Heart right ventricle (tissue), 16 donors: Measurements from ENCODE around the gene CAPN5. TPM values are rescaled to one million over a fixed set of nuclear protein-coding genes. Genes with fewer than 3 reads are reported as not detected.
A peak's percentile ranks its signal among the peaks of the same experiment; 100 is the strongest.

Experiments used
- ATAC-seq, 8 donors: fragments of 200-7000 bp; cut with Tn5 transposase; one replicate each; pipeline ENCODE4 v1.9.1; 2020; ENCODE audit warnings: mild to moderate bottlenecking in 8 of 8, moderate library complexity in 8 of 8, moderate number of reproducible peaks in 1 of 8
- DNase-seq, 2 donors: peaks; one replicate each; pipeline ENCODE4 v3.0.0-alpha.2; 2020
- H3K27ac ChIP-seq, 10 donors: fragments of 200-600 bp; sonication (generic) in 2 of 10; one replicate each; pipeline versions ENCODE4 v1.5.0 to v1.8.0; 2020 to 2022; ENCODE audit warnings: mild to moderate bottlenecking in 3 of 10
- H3K27me3 ChIP-seq, 7 donors: fragments of 200-600 bp; one replicate each; pipeline ENCODE4 v1.8.0; 2021 to 2022; ENCODE audit warnings: mild to moderate bottlenecking in 2 of 7
- H3K36me3 ChIP-seq, 9 donors: fragments of 200-600 bp; sonication (generic) in 1 of 9; one replicate each; pipeline versions ENCODE4 v1.5.0 to v1.8.0; 2020 to 2022; ENCODE audit warnings: mild to moderate bottlenecking in 2 of 9
- H3K4me1 ChIP-seq, 9 donors: fragments of 200-600 bp; sonication (generic) in 1 of 9; one replicate each; pipeline versions ENCODE4 v1.5.0 to v1.8.0; 2020 to 2022; ENCODE audit warnings: mild to moderate bottlenecking in 4 of 9
- H3K4me3 ChIP-seq, 10 donors: fragments of 200-600 bp; sonication (generic) in 2 of 10; one replicate each; pipeline versions ENCODE4 v1.5.0 to v1.8.0; 2020 to 2022; ENCODE audit warnings: mild to moderate bottlenecking in 7 of 10, moderate library complexity in 2 of 10
- H3K9me3 ChIP-seq, 11 donors: fragments of 200-600 bp in 10 of 11; sonication (generic) in 2 of 11; one replicate each; pipeline versions ENCODE4 v1.5.0 to v1.8.0; 2013 to 2022; ENCODE audit warnings: mild to moderate bottlenecking in 2 of 11, control low read depth in 1 of 11, moderate library complexity in 1 of 11
- CTCF ChIP-seq, 9 donors: fragments of 200-600 bp; sonication (generic) in 2 of 9; IDR thresholded peaks; one replicate each; pipeline versions ENCODE4 v1.5.0 to v1.8.0; 2021 to 2022; ENCODE audit warnings: antibody characterized with exemption in 9 of 9, mild to moderate bottlenecking in 5 of 9, moderate library complexity in 1 of 9
- WGBS, 2 donors: extraction: QIAGEN DNeasy Blood & Tissue Kit; methylation state at CpG; one replicate each; pipeline ENCODE4 v1.1.7; 2013; ENCODE audit warnings: inconsistent platforms in 1 of 2; 5-methylcytosine and 5-hydroxymethylcytosine counted together
- intact Hi-C, 10 donors: fragments of 100-400 bp; cut with DNase I; formaldehyde crosslinking; loops; one replicate each; pipeline versions ENCODE4 v1.11.1 to v1.14.2; 2022
- polyA plus RNA-seq, 2 donors: library from polyadenylated mRNA; stranded (reverse); fragments of 200-250 nt; gene quantifications; one replicate each; pipeline ENCODE4 v1.2.3, GENCODE V29; 2013
- total RNA-seq, 10 donors: library from RNA; stranded (reverse); fragmentation: NEBNext Ultra II Directional in 3 of 10; extraction: Animal tissue kit (Norgen Biotek cat#: 25700) in 3 of 10; gene quantifications; one replicate each; pipeline versions ENCODE4 v1.2.1 to v1.2.4, GENCODE V29; 2021 to 2023
- donor health status: Arrhythmogenic right ventricular cardiomyopathy.
- donor health status: ischemic (EF 13 %, LVEDD 7.1; RV severe dilation, severe dysfunction).
- donor health status: healthy with polysubstance abuse.
- donor health status: DM: no; HTN: yes; CAD: no.
- donor health status: DM: no; HTN: no; CAD: no.
- donor health status: ischemic (EF 25% LVEDD 6.9; RV normal size, moderate dysfunction).
- donor health status: ischemic (EF 25% LVEDD 5.7; RV mildly dilated, moderate dysfunction).
- donor health status: healthy.
- donor health status: DM: yes; HTN: yes; CAD: no.
- donor health status: Ischemic cardiomyopathy.
- donor health status: ischemic (EF 35%, LVEDD 5.7; RV mildly dilated, moderate dysfunction).
- donor health status: nonischemic (EF 11% LVEDD 7.7; RV severe dilation, severe dysfunction).
- donor health status: DM: yes; HTN: yes; CAD: no.
- donor health status: PGD.
- donor health status: ischemic (EF 29% LVEDD 5.4; RV normal size, mild dysfunction).
- donor health status: nonischemic (EF 23%, LVEDD 6.1; RV moderate dilation, normal function).

The CAPN5 gene
- total and polyA plus RNA-seq, 12 donors = 1.8 to 3.6 (median 2.6) TPM

- 44 to 49% methylated on average over 6 of the region's 6 CpGs for WGBS, 2 donors
- TF ChIP-seq CTCF (IDR thresholded peaks at IDR 0.05) = no peak
- Histone ChIP-seq H3K27me3 (peaks cover 0 to 9% (median 0%) of the 10 kb centered on the region in 7 donors), H3K27ac (no peak overlapping the region), H3K36me3 (peaks cover 0 to 28% (median 0%) of the 10 kb centered on the region in 9 donors), H3K4me3 (no peak overlapping the region), H3K9me3 (no peaks in the 10 kb centered on the region), H3K4me1 (peaks cover 0 to 24% (median 16%) of the 10 kb centered on the region in 9 donors)
- no peak for ATAC-seq
- no peak for DNase-seq
- intact Hi-C loops = loop anchor here (5.0 to 10.0 kb wide), 6 partner anchors 62 to 430 kb away; no protein-coding TSS in a partner anchor
Observed at GRCh38 chr11:77125191-77125590, 58.4 kb downstream of the CAPN5 start.

GRCh38 chr11:77125695-77126094 lies 58.9 kb downstream of the CAPN5 start:
- peaks cover 0 to 9% (median 0%) of the 10 kb centered on the region in 7 donors for H3K27me3 ChIP-seq
- DNase-seq (no peak), ATAC-seq (no peak)
- peaks cover 0 to 23% (median 0%) of the 10 kb centered on the region in 9 donors for H3K36me3 ChIP-seq
- 91 to 96% methylated on average over 4 of the region's 4 CpGs for WGBS, 2 donors
- TF ChIP-seq CTCF (IDR thresholded peaks at IDR 0.05) = no peak
- H3K9me3 ChIP-seq = no peaks in the 10 kb centered on the region
- peaks cover 0 to 30% (median 16%) of the 10 kb centered on the region in 9 donors for H3K4me1 ChIP-seq
- H3K27ac ChIP-seq = no peak overlapping the region
- no peak overlapping the region for H3K4me3 ChIP-seq
- intact Hi-C loops = loop anchor here (1.0 to 10.0 kb wide), 8 partner anchors 62 to 429 kb away; no protein-coding TSS in a partner anchor

GRCh38 chr11:77126156-77126775 lies 59.5 kb downstream of the CAPN5 start:
- DNase-seq (no peak), ATAC-seq (no peak)
- intact Hi-C loops = loop anchor here (1.0 to 10.0 kb wide), 8 partner anchors 61 to 429 kb away; no protein-coding TSS in a partner anchor
- Histone ChIP-seq H3K4me1 (peaks cover 2 to 35% (median 22%) of the 10 kb centered on the region in 9 donors), H3K9me3 (no peaks in the 10 kb centered on the region), H3K36me3 (peaks cover 0 to 18% (median 0%) of the 10 kb centered on the region in 9 donors), H3K27me3 (peaks cover 0 to 9% (median 0%) of the 10 kb centered on the region in 7 donors), H3K4me3 (no peak overlapping the region), H3K27ac (no peak overlapping the region)
- no peak for TF ChIP-seq CTCF (IDR thresholded peaks at IDR 0.05)
- 77 to 85% methylated on average over 17 of the region's 17 CpGs for WGBS, 2 donors

GRCh38 chr11:77126861-77127234 lies 60.1 kb downstream of the CAPN5 start:
- Histone ChIP-seq H3K4me3 (peak overlapping the region in 9 of 10 donors; percentile 8 to 56 (median 46)), H3K4me1 (peaks cover 6 to 41% (median 27%) of the 10 kb centered on the region in 9 donors), H3K36me3 (peaks cover 0 to 12% (median 0%) of the 10 kb centered on the region in 9 donors), H3K27me3 (peaks cover 0 to 9% (median 0%) of the 10 kb centered on the region in 7 donors), H3K27ac (peak overlapping the region in 1 of 10 donors; percentile 53), H3K9me3 (no peaks in the 10 kb centered on the region)
- WGBS, 2 donors = 17 to 20% methylated on average over 10 of the region's 10 CpGs
- TF ChIP-seq CTCF (IDR thresholded peaks at IDR 0.05) = no peak
- intact Hi-C loops = loop anchor here (1.0 to 10.0 kb wide), 9 partner anchors 60 to 428 kb away; no protein-coding TSS in a partner anchor
- ATAC-seq (peak in 2 of 8 donors; percentile 1 to 10), DNase-seq (no peak)
